22Rv1 (cell line): Measurements from ENCODE around the gene ANKRA2.

ENCODE experiments used
- H3K27ac ChIP-seq: fragments of 450-650 bp; 2 replicates; pipeline ENCODE4 v1.5.1; 2017
- CTCF ChIP-seq: fragments of 450-650 bp; IDR thresholded peaks from 2 replicates; pipeline ENCODE4 v1.5.1; 2017; ENCODE audit warnings: mild to moderate bottlenecking
- ZFX ChIP-seq: fragments of 450-650 bp; IDR thresholded peaks from 2 replicates; pipeline ENCODE4 v1.6.1; 2017; ENCODE audit warnings: antibody characterized with exemption, borderline replicate concordance

The ANKRA2 gene

DNA sequence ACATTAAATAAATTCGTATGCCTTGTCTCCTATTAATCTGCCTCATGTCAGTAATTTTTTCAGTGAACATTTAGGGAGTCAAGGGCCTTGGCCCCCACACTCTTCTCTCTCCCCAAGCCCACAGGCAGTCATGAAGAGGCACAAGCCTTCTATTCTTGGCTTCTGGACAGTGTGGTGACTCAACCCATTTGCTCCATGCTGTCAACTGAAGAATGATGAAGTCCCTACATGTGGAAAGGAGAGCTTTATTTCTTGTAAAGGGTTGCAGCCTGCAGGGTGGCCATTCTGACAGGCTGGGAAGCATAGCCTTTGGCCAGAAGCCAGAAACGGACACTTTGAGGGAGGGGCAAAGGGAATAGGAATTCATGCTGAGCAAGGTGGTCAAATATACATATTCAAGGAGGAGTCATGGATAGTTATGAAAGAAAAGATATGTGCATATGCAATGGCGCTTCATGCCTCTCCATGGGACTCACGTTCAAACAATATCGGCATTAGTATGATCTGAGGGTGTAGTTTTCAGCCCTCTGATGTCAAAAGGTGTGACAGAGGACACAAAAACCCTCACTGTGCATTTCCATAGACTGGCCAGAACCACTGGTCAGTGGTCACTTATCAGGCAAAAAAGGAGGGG, 31.3 kb downstream of the ANKRA2 start:
- TF ChIP-seq CTCF, result no peak
- no peak for TF ChIP-seq ZFX
- no peak overlapping the region for H3K27ac ChIP-seq

DNA sequence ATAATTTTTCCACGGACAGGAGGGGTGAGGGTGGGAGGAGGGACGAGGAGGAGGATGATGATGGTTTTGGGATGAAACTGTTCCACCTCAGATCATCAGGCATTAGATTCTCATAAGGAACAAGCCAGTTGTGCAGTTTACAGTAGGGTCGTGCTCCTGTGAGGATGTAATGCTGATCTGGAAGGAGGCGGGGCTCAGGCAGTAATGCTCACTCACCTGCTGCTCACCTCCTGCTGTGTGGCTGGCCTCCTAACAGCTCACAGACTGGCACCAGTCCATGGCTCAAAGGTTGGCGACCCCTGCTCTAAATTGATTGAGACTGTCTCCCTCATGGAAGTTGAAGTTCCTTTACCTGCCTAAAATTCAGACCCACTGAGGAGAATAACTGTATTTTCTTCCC, 33.2 kb downstream of the ANKRA2 start:
- H3K27ac ChIP-seq, result no peak overlapping the region
- no peak for TF ChIP-seq CTCF
- TF ChIP-seq ZFX, result no peak

DNA sequence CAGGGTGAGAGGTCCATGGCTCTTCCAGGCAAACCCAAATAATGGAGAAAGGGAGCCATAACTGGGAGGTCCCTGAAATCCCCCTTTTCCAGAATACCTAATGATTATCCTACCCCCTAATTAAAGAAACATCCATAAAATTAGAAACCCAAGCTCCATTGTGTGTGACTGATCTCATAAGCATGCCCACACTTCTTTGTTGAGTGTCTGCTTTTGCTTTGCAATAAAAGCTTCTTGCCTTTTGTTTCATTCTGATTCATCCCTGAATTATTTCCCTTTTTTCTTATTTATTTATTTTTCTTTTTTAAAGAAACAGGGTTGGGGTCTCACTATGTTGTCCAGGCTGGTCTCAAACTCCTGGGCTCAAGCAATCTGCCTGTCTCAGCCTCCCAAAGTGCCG, 34.1 kb downstream of the ANKRA2 start:
- no peak for TF ChIP-seq ZFX
- TF ChIP-seq CTCF, result no peak
- no peak overlapping the region for H3K27ac ChIP-seq

GRCh38 chr5:73529081-73529480, 36.4 kb downstream of the ANKRA2 start:
- TF ChIP-seq ZFX (no peak), CTCF (no peak)
- no peak overlapping the region for H3K27ac ChIP-seq

DNA sequence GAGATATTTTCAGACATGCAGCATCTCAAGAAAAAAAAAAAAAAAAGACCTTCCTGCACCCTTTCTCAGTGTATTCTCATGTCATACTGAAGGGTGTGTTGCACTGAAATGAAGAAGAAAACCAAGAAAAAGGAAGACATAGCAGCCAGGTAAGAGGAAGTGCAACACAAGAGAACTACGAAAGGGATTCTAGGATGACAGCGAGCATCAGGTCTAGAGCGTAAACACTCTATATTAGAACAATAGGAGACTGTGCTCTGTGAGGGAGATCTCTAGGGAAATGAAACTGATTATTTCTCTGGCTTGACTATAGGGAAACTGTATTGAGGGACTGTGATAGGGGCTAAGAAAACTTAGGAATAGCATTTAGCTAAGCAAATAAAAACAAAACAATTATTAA, 37.2 kb downstream of the ANKRA2 start:
- TF ChIP-seq ZFX (no peak), CTCF (no peak)
- no peak overlapping the region for H3K27ac ChIP-seq

- no peak overlapping the region for H3K27ac ChIP-seq
- TF ChIP-seq CTCF, result no peak
Measured at GRCh38 chr5:73525606-73526203, 39.7 kb downstream of the ANKRA2 start.

- H3K27ac ChIP-seq, result no peak overlapping the region
- TF ChIP-seq CTCF (no peak), ZFX (no peak)
Measured at GRCh38 chr5:73523861-73524260, 41.6 kb downstream of the ANKRA2 start.
